NOMO-1 treated with dmso at 0.1 percent for 144 hours (cell line): ENCODE measurements around the gene CMSS1.
"Not testable (repeated sequence)": the region's sequence is repeated elsewhere in the genome, so short reads cannot be mapped to it uniquely, and the experiment has no call there.

Experiments
- DNase-seq: peaks from one replicate; lab custom pipeline; 2025; ENCODE audit not compliant: unreplicated experiment; lab: John Stamatoyannopoulos, UW

The CMSS1 gene

DNA sequence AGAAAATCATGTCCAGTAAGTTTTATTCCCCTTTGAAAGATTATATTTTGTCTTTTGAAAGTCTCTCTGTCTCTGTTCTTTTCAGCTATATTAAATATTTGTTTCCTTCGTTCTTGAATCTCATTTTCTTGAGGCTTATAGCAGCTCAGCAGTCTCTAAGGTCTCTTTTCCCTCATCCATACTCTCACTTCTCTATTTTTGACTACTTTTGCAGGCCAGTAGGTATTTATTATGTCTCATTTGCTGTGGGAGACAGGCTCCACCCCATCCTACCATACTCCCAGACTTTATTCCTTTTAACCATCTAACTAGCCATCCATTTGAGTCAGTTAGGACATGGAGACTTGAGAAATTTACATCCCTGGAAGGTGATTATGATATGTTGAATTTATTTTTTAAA is 225.6 kb downstream of the CMSS1 start:
- DNase-seq: peak; percentile 60

DNA sequence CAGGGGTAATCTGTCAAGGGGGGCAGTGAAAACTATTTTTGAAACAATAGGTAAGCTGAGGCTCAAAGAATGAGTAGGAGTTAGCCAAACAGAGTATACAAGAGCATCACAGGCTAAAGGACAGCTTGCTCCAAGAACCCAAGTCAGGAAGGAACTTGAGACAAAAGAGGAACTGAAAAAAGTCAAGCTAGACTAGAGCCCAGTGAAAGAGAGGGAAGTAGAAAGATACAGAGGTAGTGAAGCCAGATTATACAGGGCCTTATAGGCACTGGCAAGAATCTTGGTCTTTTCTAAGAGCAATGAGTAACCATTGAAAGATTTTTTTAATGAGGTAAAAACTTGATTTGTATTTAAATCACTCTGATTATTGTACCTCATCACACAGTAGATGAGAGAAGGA is 226.7 kb downstream of the CMSS1 start:
- DNase-seq: peak; percentile 90

DNA sequence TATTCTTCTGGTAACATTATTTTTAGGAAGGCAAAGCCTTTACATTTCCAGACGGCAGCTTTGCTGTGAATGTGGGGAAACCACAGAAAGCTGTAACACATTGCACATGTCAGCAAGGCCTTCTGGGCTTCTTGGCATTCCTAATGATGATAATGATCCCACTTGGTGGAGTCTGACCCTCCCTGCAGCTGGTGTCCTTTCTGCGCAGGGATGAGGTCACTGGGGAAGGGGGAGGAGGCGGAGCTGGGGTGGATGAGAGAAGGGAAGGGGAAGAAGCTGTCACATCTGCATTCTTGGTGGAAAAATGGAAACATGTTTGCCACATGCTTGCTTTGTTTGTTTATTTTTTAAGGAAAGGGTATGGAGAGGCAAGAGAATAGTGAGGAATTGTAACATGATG is 228.0 kb downstream of the CMSS1 start:
- no peak for DNase-seq

DNA sequence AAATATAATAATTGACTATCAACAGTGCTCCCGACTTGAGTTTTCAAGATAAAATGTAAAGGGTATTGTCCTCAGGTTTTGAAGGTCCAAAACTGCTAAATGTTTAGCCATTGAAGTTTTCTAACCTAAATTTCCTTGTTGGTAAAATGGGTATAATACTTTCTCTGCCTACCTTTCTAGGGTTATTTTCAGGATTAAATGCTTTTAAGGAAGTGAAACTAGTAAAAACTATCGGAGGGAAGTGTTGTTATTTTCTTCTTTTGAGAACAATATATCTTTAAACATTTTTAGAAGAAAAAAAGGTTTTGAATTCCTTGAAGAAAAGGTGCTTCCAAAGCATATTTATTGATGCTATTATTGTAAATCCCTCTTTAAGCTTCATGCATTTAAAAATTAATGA is 229.3 kb downstream of the CMSS1 start:
- DNase-seq: no peak

GRCh38 chr3:100047455-100048141 is 229.9 kb downstream of the CMSS1 start:
- peak; percentile 61 for DNase-seq

- no peak for DNase-seq
Measured at GRCh38 chr3:100048248-100048647, 230.6 kb downstream of the CMSS1 start.

GRCh38 chr3:100051513-100051912 is 233.9 kb downstream of the CMSS1 start:
- not testable (repeated sequence) for DNase-seq

- DNase-seq: no peak
Measured at GRCh38 chr3:100053951-100054620, 236.4 kb downstream of the CMSS1 start.

GRCh38 chr3:100057716-100058575 is 240.3 kb downstream of the CMSS1 start:
- DNase-seq: no peak

GRCh38 chr3:100059472-100059871 is 241.8 kb downstream of the CMSS1 start:
- no peak for DNase-seq

DNA sequence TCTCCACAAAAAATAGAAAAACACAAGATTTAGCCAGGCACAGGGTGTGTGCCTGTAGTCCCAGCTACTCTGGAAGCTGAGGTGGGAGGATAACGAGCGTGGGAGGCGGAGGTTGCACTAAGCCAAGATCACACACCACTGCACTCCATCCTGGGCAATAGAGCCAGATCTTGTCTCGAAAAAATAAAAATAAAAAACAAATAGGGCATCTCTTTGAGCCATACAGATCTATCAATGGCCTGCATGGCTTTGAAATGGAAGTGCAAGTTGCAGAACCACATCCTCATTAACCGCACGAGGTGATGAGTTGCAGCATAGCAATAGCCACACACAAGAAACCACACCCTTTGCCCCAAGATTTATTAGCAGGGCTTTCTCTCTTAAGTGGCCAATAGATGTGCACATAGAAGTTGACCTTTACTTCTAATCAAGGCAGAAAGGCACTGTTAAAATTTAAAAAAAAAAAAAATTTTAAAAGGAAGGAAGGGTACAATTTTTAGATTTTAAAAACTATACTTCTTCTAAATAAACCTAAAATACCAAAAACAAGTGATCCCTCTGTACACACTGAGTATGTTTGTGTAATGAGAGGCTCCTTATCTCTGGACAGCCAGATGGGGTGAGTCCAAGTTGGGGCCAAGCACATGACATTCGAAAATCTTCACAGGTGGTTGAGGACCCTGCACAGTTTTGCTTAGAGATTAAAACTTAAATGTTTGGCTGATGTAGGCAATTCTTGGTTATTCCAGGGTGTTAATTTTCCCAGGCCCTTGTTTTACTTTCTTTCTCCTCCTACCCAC is 243.2 kb downstream of the CMSS1 start:
- peak; percentile 72 for DNase-seq

- DNase-seq: no peak
Measured at GRCh38 chr3:100062665-100063064, 245.0 kb downstream of the CMSS1 start.

DNA sequence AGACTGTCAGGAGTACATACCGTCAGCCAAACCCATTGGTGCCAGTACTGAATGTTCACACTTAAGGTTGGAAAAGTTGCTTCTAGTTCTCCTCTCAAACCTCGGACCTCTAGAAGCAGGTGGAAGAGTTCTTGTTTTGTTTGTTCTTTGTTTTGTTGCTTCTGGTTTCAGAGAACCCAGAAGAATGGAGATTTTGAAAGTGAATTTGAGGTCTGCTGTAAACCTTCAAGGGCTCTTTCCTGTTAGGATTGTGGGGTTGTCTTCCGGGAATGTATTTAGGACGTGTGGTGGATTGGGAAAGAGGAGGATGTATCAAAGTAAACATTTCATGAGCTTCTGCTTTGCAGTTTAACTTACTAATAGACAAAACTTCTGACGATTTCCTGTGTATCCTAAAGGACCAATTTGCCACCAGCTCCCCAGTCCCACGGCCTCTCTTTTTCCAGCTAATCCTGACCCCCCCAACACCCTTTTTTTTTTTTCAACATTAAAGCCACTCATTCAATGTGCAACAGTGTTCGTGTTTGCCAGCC is 246.3 kb downstream of the CMSS1 start:
- no peak for DNase-seq

DNA sequence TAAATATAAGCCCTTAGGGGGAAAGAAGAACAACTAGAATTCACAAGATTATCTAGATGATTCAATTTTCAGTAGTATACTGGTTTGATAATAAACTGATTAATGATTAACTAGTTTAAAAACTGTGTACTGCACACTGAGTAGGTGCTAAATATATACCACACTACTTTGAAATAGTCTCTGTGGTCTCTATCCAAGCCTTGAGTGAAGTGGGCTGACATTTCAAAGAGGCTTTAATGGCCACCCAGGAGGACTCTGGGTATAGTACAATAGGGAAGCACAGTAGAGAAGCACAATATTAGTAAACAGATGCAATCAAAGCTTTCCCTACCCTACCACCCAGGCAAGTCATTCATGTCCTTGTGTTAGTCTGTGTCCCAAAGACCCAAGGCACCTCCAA is 249.9 kb downstream of the CMSS1 start:
- DNase-seq: no peak

- peak; percentile 32 for DNase-seq
Measured at GRCh38 chr3:100068826-100069225, 251.2 kb downstream of the CMSS1 start.

- DNase-seq: no peak
Measured at GRCh38 chr3:100069472-100069871, 251.8 kb downstream of the CMSS1 start.

- peak; percentile 86 for DNase-seq
Measured at GRCh38 chr3:100072326-100073048, 254.8 kb downstream of the CMSS1 start.

DNA sequence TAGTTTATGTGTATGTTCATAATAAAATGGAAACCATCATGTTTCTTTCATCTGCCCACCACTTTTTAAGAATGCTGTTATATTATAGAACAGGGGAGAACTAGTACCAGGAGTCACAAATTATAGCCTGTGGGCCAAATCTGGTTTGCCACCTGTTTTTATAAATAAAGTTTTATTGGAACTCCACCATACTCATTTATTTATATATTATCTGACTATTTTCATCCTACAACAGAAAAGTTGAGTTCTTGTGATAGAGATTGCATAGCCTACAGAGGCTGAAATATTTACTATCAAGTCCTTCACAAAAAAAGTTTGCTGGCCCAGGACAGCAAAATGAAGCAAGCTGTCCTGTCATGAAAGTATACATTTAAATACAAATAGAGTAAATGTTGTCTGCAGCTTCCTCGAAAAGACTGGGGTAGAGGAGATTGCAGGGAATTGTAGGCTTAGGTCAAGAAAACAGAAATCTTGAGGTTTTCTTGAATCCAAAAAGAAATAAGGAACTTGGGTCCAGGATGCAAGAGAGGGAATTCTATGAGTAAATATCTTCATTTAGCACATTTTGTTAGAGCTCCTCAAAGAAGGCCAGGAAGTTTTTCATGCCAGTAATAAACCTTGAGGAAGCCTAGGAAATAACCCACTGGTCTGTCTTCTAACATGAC is 255.5 kb downstream of the CMSS1 start:
- DNase-seq: no peak

DNA sequence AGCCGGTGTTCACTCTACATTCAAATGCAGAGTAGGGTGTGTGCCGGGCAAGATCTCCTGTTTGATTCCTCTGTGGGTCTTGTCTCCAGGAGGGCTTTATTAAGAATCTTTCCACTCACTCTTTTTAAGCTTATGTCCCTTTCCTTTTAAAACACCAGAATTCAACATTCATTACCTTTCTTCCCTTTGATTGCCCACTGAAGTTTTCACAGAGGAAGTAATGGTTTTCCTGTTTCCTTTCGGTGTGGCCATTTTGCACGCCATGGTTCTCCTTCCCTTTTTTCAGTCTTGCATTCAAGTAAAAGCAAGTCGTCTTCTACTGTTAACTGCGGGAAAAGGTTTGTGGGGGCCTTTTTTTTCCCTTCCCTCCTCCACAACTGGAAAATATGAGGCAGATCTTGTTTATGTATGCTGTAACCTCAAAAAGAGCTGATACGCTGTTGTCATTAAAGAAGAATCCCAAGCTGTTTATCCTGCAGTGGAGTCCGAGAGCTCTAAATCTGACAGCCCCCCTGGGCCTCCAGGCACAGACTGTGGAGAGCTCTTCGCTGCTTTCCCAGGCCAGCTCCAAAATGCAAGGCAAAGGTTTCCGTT is 256.1 kb downstream of the CMSS1 start:
- DNase-seq: peak; percentile 50
